Measurements from ENCODE around the gene TEX38. TPM values are rescaled to one million over a fixed set of nuclear protein-coding genes. Genes with fewer than 3 reads are reported as not detected.

TEX38 gene
- total and polyA plus RNA-seq, 8 donors: not detected

GRCh38 chr1:46721686-46722205 is 50.1 kb downstream of the TEX38 start:
- intact Hi-C loops (cut with DNase I; ENCODE audit: low total_unique reads): no loop called here
- 35 to 68% (median 63%) methylated on average over 2 to 3 of the region's 3 CpGs for WGBS, 5 donors

More at GRCh38 chr1:46721686-46722205, 50.1 kb downstream of the TEX38 start:
- peaks cover 0 to 7% (median 0%) of the 10 kb centered on the region in 3 donors for H3K27me3 ChIP-seq
- TF ChIP-seq EP300 (IDR thresholded peaks at IDR 0.05) (no peak), POLR2AphosphoS5 (IDR thresholded peaks at IDR 0.05) (no peak), POLR2A (IDR thresholded peaks at IDR 0.05) (no peak), CTCF (IDR thresholded peaks at IDR 0.05) (no peak)
- peaks cover 26 to 31% (median 29%) of the 10 kb centered on the region in 4 donors for H3K4me1 ChIP-seq
- no peak overlapping the region for H3K27ac ChIP-seq
- H3K9me3 ChIP-seq: no peaks in the 10 kb centered on the region
- DNase-seq: no peak
- H3K36me3 ChIP-seq: no peaks in the 10 kb centered on the region
- no peak overlapping the region for H3K4me3 ChIP-seq

Other genes starting within 250 kb of the TEX38 start
- gene DMBX1, start 182.0 kb upstream of the TEX38 start, total RNA-seq: not detected
- gene DMBX1, start 182.0 kb upstream of the TEX38 start, polyA plus RNA-seq: not detected
- not detected for gene KNCN, start 120.2 kb upstream of the TEX38 start, total RNA-seq
- gene KNCN, start 120.2 kb upstream of the TEX38 start, polyA plus RNA-seq: not detected
- gene MKNK1, start 67.6 kb upstream of the TEX38 start, total RNA-seq: 100 to 1,000 TPM in 1 of 5 donors, 10 to 100 TPM in 4; 35.0 to 182 (median 43.7) TPM
- gene MKNK1, start 67.6 kb upstream of the TEX38 start, polyA plus RNA-seq: 10 to 100 TPM; 21.2 to 32.4 (median 29.1) TPM
- gene MOB3C, start 55.0 kb upstream of the TEX38 start, total RNA-seq: 10 to 100 TPM in 4 of 5 donors, 1 to 10 TPM in 1; 8.4 to 27.2 (median 15.2) TPM
- gene MOB3C, start 55.0 kb upstream of the TEX38 start, polyA plus RNA-seq: 10 to 100 TPM; 10.2 to 12.0 (median 10.4) TPM
- gene ATPAF1, start 3.5 kb upstream of the TEX38 start, total RNA-seq: 10 to 100 TPM; 32.6 to 88.8 (median 49.0) TPM
- gene ATPAF1, start 3.5 kb upstream of the TEX38 start, polyA plus RNA-seq: 10 to 100 TPM; 36.5 to 39.6 (median 39.0) TPM
- gene EFCAB14, start 47.3 kb downstream of the TEX38 start, total RNA-seq: 100 to 1,000 TPM in 3 of 5 donors, 10 to 100 TPM in 2; 45.5 to 164 (median 138) TPM
- gene EFCAB14, start 47.3 kb downstream of the TEX38 start, polyA plus RNA-seq: 10 to 100 TPM; 19.6 to 59.6 (median 37.2) TPM
- gene CYP4B1, start 127.2 kb downstream of the TEX38 start, total RNA-seq: 100 to 1,000 TPM in 1 of 5 donors, 10 to 100 TPM in 1, 1 to 10 TPM in 3; 5.1 to 110 (median 7.5) TPM
- gene CYP4B1, start 127.2 kb downstream of the TEX38 start, polyA plus RNA-seq: 10 to 100 TPM in 1 of 3 donors, 1 to 10 TPM in 1, under 1 TPM in 1; 0.75 to 26.6 (median 1.5) TPM